Measurements from ENCODE around the gene ADARB2. TPM values are rescaled to one million over a fixed set of nuclear protein-coding genes. Genes with fewer than 3 reads are reported as not detected.

ADARB2 gene
- polyA plus RNA-seq, 3 donors: not detected

DNA sequence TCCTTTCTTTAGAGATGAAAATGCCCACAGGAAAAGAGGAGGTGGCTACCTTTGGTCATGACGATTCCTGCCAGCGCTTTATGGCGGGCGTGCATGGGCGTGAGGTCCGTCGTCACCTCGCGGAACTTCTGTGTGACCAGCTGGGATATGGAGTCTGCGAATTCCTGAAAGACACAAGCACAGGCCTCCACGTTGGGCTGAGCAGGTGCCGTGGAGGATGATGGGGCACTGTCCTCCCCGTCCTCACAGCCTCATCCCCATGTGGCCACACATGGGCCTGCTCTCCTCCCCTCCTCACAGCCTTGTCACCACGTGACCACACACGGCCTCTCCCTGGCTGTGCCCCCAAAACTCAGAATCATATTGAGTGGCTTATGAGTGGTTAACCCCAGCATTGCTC is 466.4 kb downstream of the ADARB2 start:
- Histone ChIP-seq H3K4me3 (replicated peaks in 1 of 3; ENCODE audit: low read depth in 2 of 3, low read length in 3 of 3) (no peak overlapping the region), H4K20me1 (ENCODE audit: insufficient read depth, low read length) (no peaks in the 10 kb centered on the region), H3K79me2 (ENCODE audit: insufficient read depth, low read length) (no peaks in the 10 kb centered on the region), H3K27me3 (ENCODE audit: control insufficient read depth in 2 of 2, insufficient read depth in 2 of 2, low read length in 2 of 2) (no peaks in the 10 kb centered on the region), H3K4me2 (replicated peaks; ENCODE audit: extremely low read depth, low read length, poor library complexity, severe bottlenecking) (no peak overlapping the region), H2AFZ (ENCODE audit: insufficient read depth, low read depth, low read length, poor library complexity, severe bottlenecking) (no peak overlapping the region), H3K36me3 (replicated peaks in 1 of 2; ENCODE audit: control insufficient read depth in 1 of 2, insufficient read depth in 2 of 2, low read length in 2 of 2) (no peaks in the 10 kb centered on the region), H3K9me3 (replicated peaks in 1 of 2; ENCODE audit: control insufficient read depth in 1 of 2, insufficient read depth in 1 of 2, low read length in 2 of 2) (no peaks in the 10 kb centered on the region), H3K27ac (ENCODE audit: low read depth in 1 of 2, low read length in 2 of 2) (no peak overlapping the region), H3K4me1 (ENCODE audit: control insufficient read depth in 1 of 2, insufficient read depth in 2 of 2, low read length in 2 of 2) (no peaks in the 10 kb centered on the region), H3K9ac (ENCODE audit: insufficient read depth, low read length, poor library complexity, severe bottlenecking) (no peak overlapping the region)
- 92% methylated on average over 11 of the region's 15 CpGs for WGBS (ENCODE audit: insufficient coverage)
- no peak overlapping the region for H3K27ac Mint-ChIP-seq
- TF ChIP-seq, protein P1, sequence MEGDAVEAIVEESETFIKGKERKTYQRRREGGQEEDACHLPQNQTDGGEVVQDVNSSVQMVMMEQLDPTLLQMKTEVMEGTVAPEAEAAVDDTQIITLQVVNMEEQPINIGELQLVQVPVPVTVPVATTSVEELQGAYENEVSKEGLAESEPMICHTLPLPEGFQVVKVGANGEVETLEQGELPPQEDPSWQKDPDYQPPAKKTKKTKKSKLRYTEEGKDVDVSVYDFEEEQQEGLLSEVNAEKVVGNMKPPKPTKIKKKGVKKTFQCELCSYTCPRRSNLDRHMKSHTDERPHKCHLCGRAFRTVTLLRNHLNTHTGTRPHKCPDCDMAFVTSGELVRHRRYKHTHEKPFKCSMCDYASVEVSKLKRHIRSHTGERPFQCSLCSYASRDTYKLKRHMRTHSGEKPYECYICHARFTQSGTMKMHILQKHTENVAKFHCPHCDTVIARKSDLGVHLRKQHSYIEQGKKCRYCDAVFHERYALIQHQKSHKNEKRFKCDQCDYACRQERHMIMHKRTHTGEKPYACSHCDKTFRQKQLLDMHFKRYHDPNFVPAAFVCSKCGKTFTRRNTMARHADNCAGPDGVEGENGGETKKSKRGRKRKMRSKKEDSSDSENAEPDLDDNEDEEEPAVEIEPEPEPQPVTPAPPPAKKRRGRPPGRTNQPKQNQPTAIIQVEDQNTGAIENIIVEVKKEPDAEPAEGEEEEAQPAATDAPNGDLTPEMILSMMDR (IDR thresholded peaks at IDR 0.05): no peak
- no peaks in the 10 kb centered on the region for H3K36me3 Mint-ChIP-seq
- H3K4me1 Mint-ChIP-seq: peaks cover 4% of the 10 kb centered on the region
- intact Hi-C loops (cut with micrococcal nuclease): no loop called here
- peaks cover 0 to 2% (median 0%) of the 10 kb centered on the region in 7 donors for H3K9me3 Mint-ChIP-seq
- no peak for DNase-seq
- peaks cover 3 to 9% (median 5%) of the 10 kb centered on the region in 3 donors for H3K27me3 Mint-ChIP-seq (ENCODE audit: low read depth in 3 of 3)
- H3K4me3 Mint-ChIP-seq: no peak overlapping the region

- Histone ChIP-seq H4K20me1 (ENCODE audit: insufficient read depth, low read length) (no peaks in the 10 kb centered on the region), H3K27ac (ENCODE audit: low read depth in 1 of 2, low read length in 2 of 2) (no peak overlapping the region), H3K4me1 (ENCODE audit: control insufficient read depth in 1 of 2, insufficient read depth in 2 of 2, low read length in 2 of 2) (no peaks in the 10 kb centered on the region), H3K4me3 (replicated peaks in 1 of 3; ENCODE audit: low read depth in 2 of 3, low read length in 3 of 3) (no peak overlapping the region), H2AFZ (ENCODE audit: insufficient read depth, low read depth, low read length, poor library complexity, severe bottlenecking) (no peak overlapping the region), H3K4me2 (replicated peaks; ENCODE audit: extremely low read depth, low read length, poor library complexity, severe bottlenecking) (no peak overlapping the region), H3K36me3 (replicated peaks in 1 of 2; ENCODE audit: control insufficient read depth in 1 of 2, insufficient read depth in 2 of 2, low read length in 2 of 2) (no peaks in the 10 kb centered on the region), H3K9me3 (replicated peaks in 1 of 2; ENCODE audit: control insufficient read depth in 1 of 2, insufficient read depth in 1 of 2, low read length in 2 of 2) (no peaks in the 10 kb centered on the region), H3K79me2 (ENCODE audit: insufficient read depth, low read length) (no peaks in the 10 kb centered on the region), H3K27me3 (ENCODE audit: control insufficient read depth in 2 of 2, insufficient read depth in 2 of 2, low read length in 2 of 2) (no peaks in the 10 kb centered on the region), H3K9ac (ENCODE audit: insufficient read depth, low read length, poor library complexity, severe bottlenecking) (no peak overlapping the region)
- intact Hi-C loops (cut with micrococcal nuclease): no loop called here
- 98% methylated on average over 6 of the region's 9 CpGs for WGBS (ENCODE audit: insufficient coverage)
- DNase-seq: no peak
- Mint-ChIP-seq H3K4me1 (peaks cover 4% of the 10 kb centered on the region), H3K36me3 (no peaks in the 10 kb centered on the region), H3K4me3 (no peak overlapping the region), H3K9me3 (peaks cover 0 to 2% (median 0%) of the 10 kb centered on the region in 7 donors), H3K27ac (no peak overlapping the region), H3K27me3 (ENCODE audit: low read depth in 3 of 3) (peaks cover 3 to 9% (median 5%) of the 10 kb centered on the region in 3 donors)
- TF ChIP-seq, protein P1 (IDR thresholded peaks at IDR 0.05): no peak
Observed at GRCh38 chr10:1270490-1270889, 466.8 kb downstream of the ADARB2 start.
